Activated CD4-positive, alpha-beta T cell treated with anti-CD3 and anti-CD28 coated beads, Interleukin-2, amount 50 U/mL, for 1 hour (primary cell): ENCODE results near the gene CDT1.
"Not testable (repeated sequence)": the region's sequence is repeated elsewhere in the genome, so short reads cannot be mapped to it uniquely, and the experiment has no call there.

Source experiments
- DNase-seq: peaks from one replicate; pipeline ENCODE4 v3.0.0-alpha.2; 2020

Gene CDT1

GRCh38 chr16:88784074-88784855 is 19.3 kb upstream of the CDT1 start:
- peak; percentile 50 for DNase-seq

- no peak for DNase-seq
Observed at GRCh38 chr16:88784856-88785105, 18.8 kb upstream of the CDT1 start.

- peak; percentile 87 for DNase-seq
Observed at GRCh38 chr16:88785106-88785924, 18.3 kb upstream of the CDT1 start, which contains the start of gene PIEZO1. Gene PIEZO1, minus strand, starts transcription at chr16:88785220. Its CDS starts 256 bp downstream, at chr16:88784964.

GRCh38 chr16:88787579-88788314 is 15.8 kb upstream of the CDT1 start:
- DNase-seq, result no peak

- not testable (repeated sequence) for DNase-seq
Observed at GRCh38 chr16:88788749-88789148, 14.8 kb upstream of the CDT1 start.

GRCh38 chr16:88789594-88789993 is 14.0 kb upstream of the CDT1 start:
- DNase-seq, result no peak

- DNase-seq, result peak; percentile 53
Observed at GRCh38 chr16:88790312-88791211, 13.0 kb upstream of the CDT1 start.

GRCh38 chr16:88792078-88792550 is 11.5 kb upstream of the CDT1 start:
- DNase-seq, result no peak

- DNase-seq, result no peak
Observed at GRCh38 chr16:88792668-88793250, 10.8 kb upstream of the CDT1 start.

- DNase-seq, result no peak
Observed at GRCh38 chr16:88793251-88793954, 10.2 kb upstream of the CDT1 start.

- DNase-seq, result no peak
Observed at GRCh38 chr16:88796278-88796677, 7.3 kb upstream of the CDT1 start.

- no peak for DNase-seq
Observed at GRCh38 chr16:88798073-88798472, 5.5 kb upstream of the CDT1 start.

GRCh38 chr16:88798772-88799455 is 4.7 kb upstream of the CDT1 start:
- no peak for DNase-seq

- DNase-seq, result no peak
Observed at GRCh38 chr16:88799569-88800276, 3.9 kb upstream of the CDT1 start.

- no peak for DNase-seq
Observed at GRCh38 chr16:88800277-88800592, 3.4 kb upstream of the CDT1 start.

- DNase-seq, result no peak
Observed at GRCh38 chr16:88804173-88804551, 573 bp downstream of the CDT1 start.

- DNase-seq, result no peak
Observed at GRCh38 chr16:88804552-88805339, 1.2 kb downstream of the CDT1 start.

- no peak for DNase-seq
Observed at GRCh38 chr16:88805340-88805715, 1.7 kb downstream of the CDT1 start.

GRCh38 chr16:88805887-88806393 is 2.4 kb downstream of the CDT1 start:
- no peak for DNase-seq
